Duodenal mucosa (tissue), 2 donors: ENCODE results near the gene CD36.

Experiments used
- H3K27ac ChIP-seq: one replicate; pipeline ENCODE4 v1.7.0; 2013; ENCODE audit warnings: low read depth, low read length
- H3K27me3 ChIP-seq, 2 donors: one replicate each; pipeline ENCODE4 v1.7.0; 2013; ENCODE audit warnings: low read length in 2 of 2, control low read depth in 1 of 2; ENCODE audit not compliant: insufficient read depth in 2 of 2, control insufficient read depth in 1 of 2
- H3K36me3 ChIP-seq, 2 donors: one replicate each; pipeline ENCODE4 v1.7.0; 2013; ENCODE audit warnings: low read length in 2 of 2, control low read depth in 1 of 2; ENCODE audit not compliant: insufficient read depth in 2 of 2, control insufficient read depth in 1 of 2
- H3K4me1 ChIP-seq, 2 donors: one replicate each; pipeline ENCODE4 v1.7.0; 2013; ENCODE audit warnings: low read length in 2 of 2, control low read depth in 1 of 2; ENCODE audit not compliant: insufficient read depth in 2 of 2, control insufficient read depth in 1 of 2
- H3K4me3 ChIP-seq, 2 donors: one replicate each; pipeline ENCODE4 v1.7.0; 2013; ENCODE audit warnings: low read length in 2 of 2, low read depth in 1 of 2
- H3K9ac ChIP-seq, 2 donors: one replicate each; pipeline ENCODE4 v1.7.0; 2013; ENCODE audit warnings: low read length in 2 of 2, low read depth in 1 of 2
- H3K9me3 ChIP-seq, 2 donors: one replicate each; pipeline ENCODE4 v1.7.0; 2013; ENCODE audit warnings: low read length in 2 of 2, control low read depth in 1 of 2; ENCODE audit not compliant: control insufficient read depth in 1 of 2

CD36 gene

DNA sequence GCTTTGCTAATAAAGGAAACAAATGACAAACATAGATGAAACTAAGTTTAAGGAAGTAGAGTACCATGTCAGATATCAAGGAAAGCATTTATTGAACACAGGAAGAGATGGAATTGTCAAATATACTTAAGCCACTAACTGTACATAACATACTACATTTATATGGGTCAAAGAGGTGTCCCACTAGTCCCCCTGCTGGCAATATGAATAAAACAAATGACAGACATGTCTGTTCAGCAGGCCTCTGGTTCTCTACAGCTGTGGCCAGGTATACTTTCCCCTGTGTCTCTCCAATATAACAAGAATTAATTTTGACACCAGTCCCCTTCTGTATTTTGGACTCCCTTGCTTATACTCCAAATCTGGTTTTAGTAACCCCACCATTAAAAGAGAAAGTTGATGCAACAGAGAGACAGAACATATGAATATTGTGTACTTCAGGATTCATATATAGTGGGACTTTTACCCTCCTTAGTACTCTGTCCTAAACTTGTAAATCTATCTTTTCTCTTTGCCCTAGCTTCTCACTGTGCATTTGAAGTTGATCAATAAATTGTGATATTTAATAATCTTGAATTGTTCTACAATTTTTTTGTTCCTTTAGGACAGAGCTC is 42.9 kb downstream of the CD36 start:
- no peaks in the 10 kb centered on the region for H3K27me3 ChIP-seq
- no peaks in the 10 kb centered on the region for H3K36me3 ChIP-seq
- H3K27ac ChIP-seq: no peak overlapping the region
- H3K4me1 ChIP-seq: peaks cover 8 to 28% of the 10 kb centered on the region in 2 donors
- H3K4me3 ChIP-seq: no peak overlapping the region
- no peak overlapping the region for H3K9ac ChIP-seq
- H3K9me3 ChIP-seq: peaks cover 0 to 3% of the 10 kb centered on the region in 2 donors

DNA sequence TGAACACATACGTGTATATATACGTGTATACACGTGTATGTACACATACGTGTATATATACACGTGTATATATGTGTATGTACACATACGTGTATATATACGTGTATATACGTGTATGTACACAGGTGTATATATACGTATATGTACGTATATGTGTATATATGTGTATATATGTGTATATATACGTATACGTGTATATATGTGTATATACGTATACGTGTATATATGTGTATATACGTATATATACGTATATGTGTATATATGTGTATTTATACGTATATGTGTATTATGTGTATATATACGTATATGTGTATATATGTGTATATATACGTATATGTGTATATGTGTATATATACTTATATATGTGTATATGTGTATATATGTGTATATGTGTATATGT is 44.3 kb downstream of the CD36 start:
- peaks cover 8 to 24% of the 10 kb centered on the region in 2 donors for H3K4me1 ChIP-seq
- no peak overlapping the region for H3K4me3 ChIP-seq
- H3K27me3 ChIP-seq: no peaks in the 10 kb centered on the region
- peaks cover 0 to 3% of the 10 kb centered on the region in 2 donors for H3K9me3 ChIP-seq
- no peak overlapping the region for H3K9ac ChIP-seq
- no peaks in the 10 kb centered on the region for H3K36me3 ChIP-seq
- no peak overlapping the region for H3K27ac ChIP-seq

DNA sequence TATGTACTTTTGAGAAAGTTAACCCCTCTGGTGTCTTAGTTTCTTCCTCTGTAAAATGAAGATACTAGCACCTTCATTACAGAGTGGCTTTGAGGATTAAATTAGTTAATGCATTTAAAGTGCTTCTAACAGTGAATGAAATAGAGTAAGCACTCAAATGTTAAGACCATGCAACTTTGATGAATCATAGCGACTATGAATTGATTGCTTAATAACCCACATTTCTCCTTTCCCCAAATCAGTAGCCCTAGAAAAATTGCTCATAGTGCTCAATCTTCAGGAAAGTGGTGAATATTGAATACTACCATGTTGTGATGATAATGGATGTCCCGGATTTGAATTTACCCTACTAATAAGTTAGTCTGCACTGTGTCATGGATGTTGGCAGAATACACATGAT is 48.1 kb downstream of the CD36 start:
- Histone ChIP-seq H3K9me3 (peaks cover 0 to 3% of the 10 kb centered on the region in 2 donors), H3K4me3 (no peak overlapping the region), H3K36me3 (no peaks in the 10 kb centered on the region), H3K9ac (no peak overlapping the region), H3K4me1 (no peaks in the 10 kb centered on the region), H3K27me3 (no peaks in the 10 kb centered on the region), H3K27ac (no peak overlapping the region)

DNA sequence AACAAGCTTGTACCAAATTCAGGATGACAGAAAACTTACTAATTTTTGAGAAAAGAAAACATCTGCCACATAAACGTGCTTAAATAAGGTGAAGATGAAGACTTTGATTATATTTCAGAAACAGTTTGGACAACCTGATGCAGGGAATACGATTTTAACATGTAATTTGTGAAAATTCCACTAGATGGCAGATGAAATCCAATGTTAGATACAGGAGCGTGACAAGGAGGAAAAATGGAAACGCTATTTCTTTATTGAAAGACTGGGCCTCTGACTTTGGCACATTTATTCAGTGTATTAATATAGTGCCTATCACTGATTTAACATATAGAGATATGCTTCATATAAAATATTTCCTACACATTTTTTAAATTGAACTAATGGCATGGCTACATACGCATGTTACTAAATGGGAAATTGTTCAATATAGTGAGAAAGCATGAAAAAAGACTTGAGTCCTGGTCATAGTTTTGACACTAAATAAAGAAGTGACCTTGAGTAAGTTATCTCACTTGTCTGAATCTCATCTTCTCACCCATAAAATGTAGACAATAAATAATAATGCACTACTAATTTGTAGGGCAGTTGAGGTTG is 60.7 kb downstream of the CD36 start:
- Histone ChIP-seq H3K4me1 (peaks cover 0 to 6% of the 10 kb centered on the region in 2 donors), H3K9ac (no peak overlapping the region), H3K36me3 (no peaks in the 10 kb centered on the region), H3K27me3 (no peaks in the 10 kb centered on the region), H3K27ac (no peak overlapping the region), H3K9me3 (no peaks in the 10 kb centered on the region), H3K4me3 (no peak overlapping the region)

DNA sequence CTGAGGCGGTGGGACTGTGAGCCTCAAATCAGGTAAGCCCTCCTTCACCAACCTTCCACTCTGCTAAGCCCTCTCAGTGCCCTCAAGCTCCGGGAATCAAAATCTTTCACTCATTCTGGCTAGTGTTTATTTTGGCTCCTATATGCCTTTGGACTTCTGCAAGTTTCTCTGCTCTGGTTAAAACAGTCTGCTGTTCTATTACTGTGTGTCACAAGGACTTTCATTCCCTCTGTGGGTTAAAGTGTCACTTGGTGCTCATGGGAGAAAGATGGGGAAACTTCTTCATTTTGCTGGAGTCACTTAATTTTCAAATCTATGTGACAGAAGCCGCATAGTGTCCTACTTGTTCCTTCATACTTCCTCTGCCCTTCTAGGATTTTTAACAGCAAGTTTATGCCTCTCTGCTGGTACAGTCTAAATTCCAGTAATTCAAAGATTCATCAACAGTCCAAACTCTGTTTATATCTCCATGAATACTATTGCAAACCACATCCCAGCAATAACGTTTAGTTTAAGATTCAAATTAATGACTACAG is 61.3 kb downstream of the CD36 start:
- Histone ChIP-seq H3K9me3 (no peaks in the 10 kb centered on the region), H3K27ac (no peak overlapping the region)

DNA sequence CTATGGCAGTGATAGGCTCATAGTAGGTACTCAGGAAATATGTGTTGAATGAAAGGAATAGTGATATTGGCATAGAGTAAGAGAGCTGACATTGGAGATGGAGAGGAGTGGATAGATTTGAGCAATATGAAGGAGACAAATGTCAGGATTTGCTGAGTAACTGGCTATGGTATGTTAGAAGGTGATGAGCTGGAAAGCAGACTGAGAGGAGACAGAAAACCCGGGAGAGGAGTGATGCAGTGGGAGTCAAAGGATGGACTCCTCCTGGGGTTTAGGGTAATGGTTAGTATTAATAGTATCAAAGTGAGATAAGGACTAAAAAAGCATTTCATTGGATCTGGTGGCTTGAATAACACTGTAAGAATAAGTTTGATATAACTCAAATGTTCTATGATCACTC is 64.8 kb downstream of the CD36 start:
- H3K27ac ChIP-seq: no peak overlapping the region
- no peak overlapping the region for H3K4me3 ChIP-seq
- no peaks in the 10 kb centered on the region for H3K36me3 ChIP-seq
- H3K9ac ChIP-seq: no peak overlapping the region
- no peaks in the 10 kb centered on the region for H3K27me3 ChIP-seq
- H3K4me1 ChIP-seq: peaks cover 4 to 9% of the 10 kb centered on the region in 2 donors
- no peaks in the 10 kb centered on the region for H3K9me3 ChIP-seq

More for the DNA sequence above, 61.3 kb downstream of the CD36 start:
- Histone ChIP-seq H3K36me3 (no peaks in the 10 kb centered on the region), H3K9ac (no peak overlapping the region), H3K27me3 (no peaks in the 10 kb centered on the region), H3K4me1 (peaks cover 0 to 6% of the 10 kb centered on the region in 2 donors), H3K4me3 (no peak overlapping the region)

DNA sequence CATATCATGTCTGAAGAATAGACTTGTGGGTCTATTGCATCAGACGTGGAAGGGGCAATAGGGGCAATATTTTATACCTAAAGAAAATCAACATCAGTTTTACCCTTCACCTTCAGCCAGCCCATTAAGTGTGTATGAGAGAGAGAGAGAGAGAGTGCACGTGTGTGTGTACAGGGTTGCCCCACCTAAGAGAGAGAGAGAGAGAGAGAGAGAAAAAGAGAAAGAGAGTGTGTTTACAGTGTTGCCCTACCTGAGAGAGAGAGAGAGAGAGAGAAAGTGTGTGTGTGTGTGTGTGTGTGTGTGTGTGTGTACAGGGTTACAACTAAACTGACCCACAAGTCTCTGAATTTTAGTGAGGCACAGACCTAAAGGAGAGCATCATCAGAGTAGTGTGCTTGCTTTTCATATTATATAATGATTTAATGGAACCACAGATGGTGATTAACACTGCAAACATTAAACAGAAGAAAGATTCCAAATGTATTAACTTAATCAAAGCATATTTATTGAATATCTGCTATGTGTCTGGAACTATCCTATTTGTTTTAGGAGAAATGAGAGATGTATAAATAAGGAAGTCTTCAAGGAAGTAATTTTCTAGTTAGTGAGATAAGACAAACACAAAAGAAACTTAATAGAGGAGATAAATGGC is 66.8 kb downstream of the CD36 start:
- H3K4me3 ChIP-seq: no peak overlapping the region
- H3K27me3 ChIP-seq: no peaks in the 10 kb centered on the region
- no peak overlapping the region for H3K9ac ChIP-seq
- no peaks in the 10 kb centered on the region for H3K9me3 ChIP-seq
- no peaks in the 10 kb centered on the region for H3K36me3 ChIP-seq
- H3K27ac ChIP-seq: no peak overlapping the region
- peaks cover 3 to 4% of the 10 kb centered on the region in 2 donors for H3K4me1 ChIP-seq

DNA sequence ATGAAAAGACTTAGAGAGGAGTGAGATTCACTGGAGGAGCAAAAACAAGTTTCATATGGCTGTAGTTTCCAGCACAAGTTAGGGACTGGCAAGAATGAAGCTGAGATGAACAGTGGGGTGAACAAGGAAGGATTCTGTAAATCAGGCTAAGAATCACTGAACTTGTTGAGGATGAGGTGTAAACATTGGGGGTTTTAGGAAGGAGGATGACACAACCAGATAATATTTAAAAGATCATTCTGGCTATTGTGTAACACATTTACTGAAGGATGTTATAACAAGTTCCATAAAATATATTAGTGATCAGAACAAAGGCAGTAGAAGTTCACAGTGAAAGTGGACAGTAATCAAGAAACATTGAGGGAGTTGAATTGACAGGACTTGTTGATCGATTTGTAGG is 68.9 kb downstream of the CD36 start:
- no peak overlapping the region for H3K27ac ChIP-seq
- H3K4me1 ChIP-seq: peaks cover 3 to 4% of the 10 kb centered on the region in 2 donors
- H3K9me3 ChIP-seq: no peaks in the 10 kb centered on the region
- no peak overlapping the region for H3K4me3 ChIP-seq
- no peak overlapping the region for H3K9ac ChIP-seq
- no peaks in the 10 kb centered on the region for H3K27me3 ChIP-seq
- H3K36me3 ChIP-seq: no peaks in the 10 kb centered on the region

DNA sequence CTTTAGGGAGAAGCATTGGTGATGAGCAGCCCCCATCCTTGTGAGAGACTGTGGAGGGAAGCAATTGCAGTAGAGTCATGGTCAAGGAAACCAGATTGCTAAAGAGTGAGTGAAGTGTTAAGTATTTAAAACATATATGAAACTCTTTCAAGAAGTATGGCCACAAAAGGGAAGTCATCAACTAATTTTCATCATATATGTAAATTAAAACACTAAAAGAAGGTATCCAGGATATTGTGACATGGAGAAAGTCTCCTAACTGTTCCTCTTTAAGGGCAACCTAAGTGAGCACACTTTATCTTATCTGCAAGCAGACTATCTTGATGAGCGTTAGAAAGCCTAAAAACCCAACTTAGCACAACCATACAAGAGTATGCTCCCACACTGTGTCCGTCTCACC is 69.7 kb downstream of the CD36 start:
- Histone ChIP-seq H3K9me3 (no peaks in the 10 kb centered on the region), H3K9ac (no peak overlapping the region), H3K4me1 (peaks cover 3 to 4% of the 10 kb centered on the region in 2 donors), H3K27me3 (no peaks in the 10 kb centered on the region), H3K36me3 (no peaks in the 10 kb centered on the region), H3K4me3 (no peak overlapping the region), H3K27ac (no peak overlapping the region)

DNA sequence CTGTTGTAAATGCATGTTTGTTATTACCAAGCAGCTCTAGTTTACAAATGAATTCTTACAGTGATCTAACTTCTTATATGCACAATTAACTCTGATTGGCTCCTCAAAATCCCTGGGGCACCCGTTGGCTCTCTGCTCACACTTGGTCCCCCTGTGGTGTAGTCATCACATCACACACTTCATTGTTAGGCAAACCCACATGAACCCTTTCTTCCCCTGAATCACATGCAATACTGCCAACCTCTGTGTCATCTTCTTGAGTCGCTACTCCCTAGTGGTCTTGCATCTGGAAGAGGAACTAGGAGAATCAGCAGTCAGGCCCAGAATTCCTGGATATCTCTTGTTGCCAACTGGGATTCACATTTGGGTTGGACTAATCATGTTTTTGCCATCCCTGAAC is 73.1 kb downstream of the CD36 start:
- no peaks in the 10 kb centered on the region for H3K4me1 ChIP-seq
- no peaks in the 10 kb centered on the region for H3K9me3 ChIP-seq
- no peaks in the 10 kb centered on the region for H3K27me3 ChIP-seq
- no peak overlapping the region for H3K9ac ChIP-seq
- H3K4me3 ChIP-seq: no peak overlapping the region
- no peaks in the 10 kb centered on the region for H3K36me3 ChIP-seq
- H3K27ac ChIP-seq: no peak overlapping the region
